Measurements from ENCODE around the gene CNPY1.

DNA sequence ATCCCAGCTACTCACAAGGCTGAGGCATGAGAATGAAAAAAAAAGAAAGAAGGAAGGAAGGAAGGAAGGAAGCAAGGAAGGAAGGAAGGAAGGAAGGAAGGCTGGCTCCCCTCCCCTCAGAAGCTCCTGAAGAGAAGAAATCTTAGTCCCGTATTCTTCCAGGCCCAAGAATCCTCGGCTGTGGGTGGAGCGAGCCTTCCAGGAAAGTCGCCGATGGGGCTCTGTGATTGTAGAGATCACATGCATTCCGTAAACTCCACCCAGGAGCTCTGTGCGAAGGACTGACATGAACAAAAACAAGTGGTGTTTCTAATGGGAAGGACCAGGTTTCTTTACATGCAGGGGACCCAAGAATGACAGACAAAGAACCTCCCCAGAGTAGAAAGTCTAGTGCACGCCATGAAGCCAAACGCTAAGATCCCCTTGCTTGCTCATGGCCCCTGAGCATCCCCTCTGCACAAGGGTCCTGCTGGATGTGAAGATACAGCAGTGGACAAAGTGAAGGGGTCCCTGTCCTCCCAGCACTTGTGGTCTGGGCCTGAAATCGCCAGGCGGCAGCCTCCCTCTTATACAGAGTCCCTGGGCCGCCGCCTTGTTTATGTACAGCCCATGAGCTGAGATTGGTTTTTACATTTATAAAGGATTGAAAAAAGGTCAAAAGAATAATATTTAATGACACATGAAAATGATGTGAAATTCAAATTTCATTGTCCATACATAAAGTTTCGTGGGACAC lies 25.2 kb downstream of the CNPY1 start:
- TF ChIP-seq, protein P1, sequence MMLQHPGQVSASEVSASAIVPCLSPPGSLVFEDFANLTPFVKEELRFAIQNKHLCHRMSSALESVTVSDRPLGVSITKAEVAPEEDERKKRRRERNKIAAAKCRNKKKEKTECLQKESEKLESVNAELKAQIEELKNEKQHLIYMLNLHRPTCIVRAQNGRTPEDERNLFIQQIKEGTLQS (IDR thresholded peaks at IDR 0.05), result no peak
- TF ChIP-seq, protein P2, sequence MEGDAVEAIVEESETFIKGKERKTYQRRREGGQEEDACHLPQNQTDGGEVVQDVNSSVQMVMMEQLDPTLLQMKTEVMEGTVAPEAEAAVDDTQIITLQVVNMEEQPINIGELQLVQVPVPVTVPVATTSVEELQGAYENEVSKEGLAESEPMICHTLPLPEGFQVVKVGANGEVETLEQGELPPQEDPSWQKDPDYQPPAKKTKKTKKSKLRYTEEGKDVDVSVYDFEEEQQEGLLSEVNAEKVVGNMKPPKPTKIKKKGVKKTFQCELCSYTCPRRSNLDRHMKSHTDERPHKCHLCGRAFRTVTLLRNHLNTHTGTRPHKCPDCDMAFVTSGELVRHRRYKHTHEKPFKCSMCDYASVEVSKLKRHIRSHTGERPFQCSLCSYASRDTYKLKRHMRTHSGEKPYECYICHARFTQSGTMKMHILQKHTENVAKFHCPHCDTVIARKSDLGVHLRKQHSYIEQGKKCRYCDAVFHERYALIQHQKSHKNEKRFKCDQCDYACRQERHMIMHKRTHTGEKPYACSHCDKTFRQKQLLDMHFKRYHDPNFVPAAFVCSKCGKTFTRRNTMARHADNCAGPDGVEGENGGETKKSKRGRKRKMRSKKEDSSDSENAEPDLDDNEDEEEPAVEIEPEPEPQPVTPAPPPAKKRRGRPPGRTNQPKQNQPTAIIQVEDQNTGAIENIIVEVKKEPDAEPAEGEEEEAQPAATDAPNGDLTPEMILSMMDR (IDR thresholded peaks at IDR 0.05; ENCODE audit: low read depth, low read length, missing input control), result no peak
- TF ChIP-seq FOXA1 (IDR thresholded peaks at IDR 0.05) (no peak), RXRA (IDR thresholded peaks at IDR 0.05) (no peak), JUND (IDR thresholded peaks at IDR 0.05) (no peak), REST (IDR thresholded peaks at IDR 0.05) (no peak), RAD21 (IDR thresholded peaks at IDR 0.05) (no peak), GABPA (IDR thresholded peaks at IDR 0.05 in 1 of 2, conservative IDR thresholded peaks at IDR 0.05 in 1 of 2) (no peak), HNF4G (IDR thresholded peaks at IDR 0.05) (no peak)
